GM10266 (cell line): ENCODE measurements around the gene SAMHD1.
A peak's percentile ranks its signal among the peaks of the same experiment; 100 is the strongest.
"Not testable (repeated sequence)": the region's sequence is repeated elsewhere in the genome, so short reads cannot be mapped to it uniquely, and the experiment has no call there.

ENCODE experiments used
- DNase-seq: peaks from one replicate; pipeline ENCODE4 v3.0.0; 2012; ENCODE audit errors: extremely low spot score
- CTCF ChIP-seq: IDR thresholded peaks from 2 replicates; pipeline ENCODE4 v1.5.1; 2012; ENCODE audit warnings: mild to moderate bottlenecking, low read depth; ENCODE audit not compliant: control insufficient read depth, insufficient read depth; ENCODE audit errors: missing control alignments

Gene SAMHD1

GRCh38 chr20:36924167-36925045 is 27.1 kb downstream of the SAMHD1 start:
- DNase-seq: no peak
- no peak for TF ChIP-seq CTCF

GRCh38 chr20:36920334-36920730 is 31.2 kb downstream of the SAMHD1 start:
- no peak for TF ChIP-seq CTCF
- DNase-seq: no peak

GRCh38 chr20:36919715-36920333 is 31.7 kb downstream of the SAMHD1 start:
- peak; percentile 56 for DNase-seq
- peak; percentile 87 for TF ChIP-seq CTCF

- DNase-seq: no peak
- TF ChIP-seq CTCF: no peak
These were observed 33.6 kb downstream of the SAMHD1 start for GRCh38 chr20:36917943-36918342.

GRCh38 chr20:36917240-36917639 is 34.3 kb downstream of the SAMHD1 start:
- DNase-seq: no peak
- no peak for TF ChIP-seq CTCF

- no peak for TF ChIP-seq CTCF
- DNase-seq: no peak
These were observed 35.3 kb downstream of the SAMHD1 start for GRCh38 chr20:36916199-36916598.

GRCh38 chr20:36908603-36909002 is 42.9 kb downstream of the SAMHD1 start:
- peak; percentile 21 for DNase-seq
- no peak for TF ChIP-seq CTCF

GRCh38 chr20:36906086-36906485 is 45.4 kb downstream of the SAMHD1 start:
- DNase-seq: not testable (repeated sequence)

GRCh38 chr20:36905566-36905965 is 45.9 kb downstream of the SAMHD1 start:
- not testable (repeated sequence) for DNase-seq
